ENCODE measurements around the gene CTBP1. TPM values are rescaled to one million over a fixed set of nuclear protein-coding genes. Genes with fewer than 3 reads are reported as not detected.

Gene CTBP1
- total and polyA plus RNA-seq, 9 of the 15 experiments (the other 6 are each of a cell fraction or from before 2014, with no cell fraction given) = 14.5 to 162 (median 68.2) TPM

DNA sequence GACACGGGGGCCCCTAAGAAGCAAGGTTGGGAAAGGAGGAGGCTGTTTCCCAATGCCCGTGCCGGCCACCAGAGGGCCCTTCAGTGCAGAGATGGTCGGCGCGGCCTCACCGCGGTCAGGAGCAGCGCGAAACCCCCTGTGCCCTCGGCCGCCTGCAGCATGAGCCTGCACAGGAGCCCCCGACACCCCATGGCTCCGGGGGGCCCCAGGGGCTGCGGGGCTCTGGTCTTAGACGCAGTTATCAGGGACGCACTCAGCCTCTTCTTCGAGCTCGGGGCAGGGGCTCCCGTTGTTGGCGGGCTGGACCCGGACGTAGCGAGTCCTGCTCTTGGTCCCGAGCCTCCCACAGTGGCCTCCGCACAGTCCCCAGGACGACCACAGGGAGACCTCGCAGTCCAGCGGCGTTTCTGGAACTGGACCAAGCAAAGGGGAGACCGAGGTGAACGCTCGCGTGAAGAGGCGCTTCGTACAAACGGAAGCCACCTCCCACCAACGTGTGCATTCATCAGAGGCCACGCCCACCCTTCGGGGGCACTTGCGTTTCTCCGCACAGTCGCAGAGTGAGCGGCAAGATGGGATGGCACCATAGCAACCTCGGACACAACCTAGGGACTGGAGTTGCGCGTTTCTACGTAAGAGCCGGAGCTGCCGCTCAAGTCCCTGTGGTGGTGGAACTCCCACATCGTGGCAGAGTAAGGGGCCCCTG is 81.5 kb downstream of the CTBP1 start (continued):
- TF ChIP-seq, protein P1, sequence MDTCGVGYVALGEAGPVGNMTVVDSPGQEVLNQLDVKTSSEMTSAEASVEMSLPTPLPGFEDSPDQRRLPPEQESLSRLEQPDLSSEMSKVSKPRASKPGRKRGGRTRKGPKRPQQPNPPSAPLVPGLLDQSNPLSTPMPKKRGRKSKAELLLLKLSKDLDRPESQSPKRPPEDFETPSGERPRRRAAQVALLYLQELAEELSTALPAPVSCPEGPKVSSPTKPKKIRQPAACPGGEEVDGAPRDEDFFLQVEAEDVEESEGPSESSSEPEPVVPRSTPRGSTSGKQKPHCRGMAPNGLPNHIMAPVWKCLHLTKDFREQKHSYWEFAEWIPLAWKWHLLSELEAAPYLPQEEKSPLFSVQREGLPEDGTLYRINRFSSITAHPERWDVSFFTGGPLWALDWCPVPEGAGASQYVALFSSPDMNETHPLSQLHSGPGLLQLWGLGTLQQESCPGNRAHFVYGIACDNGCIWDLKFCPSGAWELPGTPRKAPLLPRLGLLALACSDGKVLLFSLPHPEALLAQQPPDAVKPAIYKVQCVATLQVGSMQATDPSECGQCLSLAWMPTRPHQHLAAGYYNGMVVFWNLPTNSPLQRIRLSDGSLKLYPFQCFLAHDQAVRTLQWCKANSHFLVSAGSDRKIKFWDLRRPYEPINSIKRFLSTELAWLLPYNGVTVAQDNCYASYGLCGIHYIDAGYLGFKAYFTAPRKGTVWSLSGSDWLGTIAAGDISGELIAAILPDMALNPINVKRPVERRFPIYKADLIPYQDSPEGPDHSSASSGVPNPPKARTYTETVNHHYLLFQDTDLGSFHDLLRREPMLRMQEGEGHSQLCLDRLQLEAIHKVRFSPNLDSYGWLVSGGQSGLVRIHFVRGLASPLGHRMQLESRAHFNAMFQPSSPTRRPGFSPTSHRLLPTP (IDR thresholded peaks at IDR 0.05; ENCODE audit: borderline replicate concordance, extremely low read depth, insufficient read length) = no peak
- TF ChIP-seq PHF8 (IDR thresholded peaks at IDR 0.05; ENCODE audit: borderline replicate concordance, low read length) (peak; percentile 70; the same call in 1 of the 2 replicates), BDP1 (IDR thresholded peaks at IDR 0.05; ENCODE audit: insufficient read depth, insufficient read length) (no peak), ZBTB17 (CRISPR knock-in tag; IDR thresholded peaks at IDR 0.05) (no peak), ZNF311 (CRISPR knock-in tag; IDR thresholded peaks at IDR 0.05) (no peak), SUPT5H (IDR thresholded peaks at IDR 0.05) (peak; percentile 64; the same call in 1 of the 2 replicates), CCAR2 (IDR thresholded peaks at IDR 0.05; ENCODE audit: low read depth, low read length) (no peak), RBM14 (IDR thresholded peaks at IDR 0.05; ENCODE audit: borderline replicate concordance, insufficient read depth, low read depth, low read length) (0 out of 2 replicates have a peak, but pooled peaks have one; percentile 59), ARID1B (IDR thresholded peaks at IDR 0.05) (no peak)
- TF ChIP-seq, protein P2, sequence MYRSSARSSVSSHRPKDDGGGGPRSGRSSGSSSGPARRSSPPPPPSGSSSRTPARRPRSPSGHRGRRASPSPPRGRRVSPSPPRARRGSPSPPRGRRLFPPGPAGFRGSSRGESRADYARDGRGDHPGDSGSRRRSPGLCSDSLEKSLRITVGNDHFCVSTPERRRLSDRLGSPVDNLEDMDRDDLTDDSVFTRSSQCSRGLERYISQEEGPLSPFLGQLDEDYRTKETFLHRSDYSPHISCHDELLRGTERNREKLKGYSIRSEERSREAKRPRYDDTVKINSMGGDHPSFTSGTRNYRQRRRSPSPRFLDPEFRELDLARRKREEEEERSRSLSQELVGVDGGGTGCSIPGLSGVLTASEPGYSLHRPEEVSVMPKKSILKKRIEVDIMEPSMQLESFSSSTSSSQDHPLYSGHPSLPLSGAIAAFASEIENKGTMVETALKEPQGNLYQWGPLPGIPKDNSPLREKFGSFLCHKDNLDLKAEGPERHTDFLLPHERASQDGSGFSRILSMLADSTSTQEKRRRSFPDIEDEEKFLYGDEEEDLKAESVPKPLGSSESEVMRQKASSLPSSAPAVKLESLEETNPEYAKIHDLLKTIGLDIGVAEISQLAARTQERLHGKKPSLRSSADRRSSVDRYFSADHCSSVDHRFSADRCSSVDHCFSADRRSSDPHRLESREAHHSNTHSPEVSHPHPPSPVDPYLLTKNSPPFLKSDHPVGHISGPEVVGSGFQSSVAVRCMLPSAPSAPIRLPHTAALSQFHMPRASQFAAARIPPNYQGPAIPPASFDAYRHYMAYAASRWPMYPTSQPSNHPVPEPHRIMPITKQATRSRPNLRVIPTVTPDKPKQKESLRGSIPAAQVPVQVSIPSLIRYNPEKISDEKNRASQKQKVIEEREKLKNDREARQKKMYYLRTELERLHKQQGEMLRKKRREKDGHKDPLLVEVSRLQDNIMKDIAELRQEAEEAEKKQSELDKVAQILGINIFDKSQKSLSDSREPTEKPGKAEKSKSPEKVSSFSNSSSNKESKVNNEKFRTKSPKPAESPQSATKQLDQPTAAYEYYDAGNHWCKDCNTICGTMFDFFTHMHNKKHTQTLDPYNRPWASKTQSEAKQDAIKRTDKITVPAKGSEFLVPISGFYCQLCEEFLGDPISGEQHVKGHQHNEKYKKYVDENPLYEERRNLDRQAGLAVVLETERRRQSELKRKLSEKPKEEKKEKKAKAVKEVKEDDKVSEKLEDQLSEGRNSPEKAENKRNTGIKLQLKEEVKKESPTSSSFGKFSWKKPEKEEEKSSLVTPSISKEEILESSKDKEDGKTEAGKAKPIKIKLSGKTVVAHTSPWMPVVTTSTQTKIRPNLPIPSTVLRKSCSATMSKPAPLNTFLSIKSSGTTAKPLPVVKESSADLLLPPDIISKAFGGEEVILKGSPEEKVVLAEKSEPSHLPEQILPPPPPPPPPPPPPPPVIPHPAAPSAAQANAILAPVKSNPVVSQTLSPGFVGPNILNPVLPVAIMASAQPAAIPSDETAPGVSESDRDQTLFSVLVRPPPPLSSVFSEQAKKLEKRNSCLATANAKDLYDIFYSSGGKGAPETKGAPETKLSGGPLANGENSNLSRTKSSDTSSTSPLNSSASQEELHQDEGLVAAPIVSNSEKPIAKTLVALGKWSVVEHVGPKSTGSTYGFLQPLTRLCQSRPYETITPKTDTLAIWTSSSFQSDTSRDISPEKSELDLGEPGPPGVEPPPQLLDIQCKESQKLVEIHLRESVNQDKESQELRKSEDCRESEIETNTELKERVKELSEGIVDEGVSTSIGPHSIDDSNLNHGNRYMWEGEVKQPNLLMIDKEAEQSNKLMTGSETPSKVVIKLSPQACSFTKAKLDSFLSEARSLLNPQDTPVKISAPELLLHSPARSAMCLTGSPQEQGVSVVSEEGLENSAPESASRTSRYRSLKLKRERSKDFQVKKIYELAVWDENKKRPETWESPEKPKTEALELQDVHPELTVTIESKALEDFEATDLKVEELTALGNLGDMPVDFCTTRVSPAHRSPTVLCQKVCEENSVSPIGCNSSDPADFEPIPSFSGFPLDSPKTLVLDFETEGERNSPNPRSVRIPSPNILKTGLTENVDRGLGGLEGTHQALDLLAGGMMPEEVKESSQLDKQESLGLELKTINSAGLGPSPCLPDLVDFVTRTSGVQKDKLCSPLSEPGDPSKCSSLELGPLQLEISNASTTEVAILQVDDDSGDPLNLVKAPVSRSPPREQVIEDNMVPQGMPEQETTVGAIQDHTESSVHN (IDR thresholded peaks at IDR 0.05; ENCODE audit: borderline replicate concordance in 1 of 2, low read depth in 1 of 2) = no peak
- TF ChIP-seq, protein P3, sequence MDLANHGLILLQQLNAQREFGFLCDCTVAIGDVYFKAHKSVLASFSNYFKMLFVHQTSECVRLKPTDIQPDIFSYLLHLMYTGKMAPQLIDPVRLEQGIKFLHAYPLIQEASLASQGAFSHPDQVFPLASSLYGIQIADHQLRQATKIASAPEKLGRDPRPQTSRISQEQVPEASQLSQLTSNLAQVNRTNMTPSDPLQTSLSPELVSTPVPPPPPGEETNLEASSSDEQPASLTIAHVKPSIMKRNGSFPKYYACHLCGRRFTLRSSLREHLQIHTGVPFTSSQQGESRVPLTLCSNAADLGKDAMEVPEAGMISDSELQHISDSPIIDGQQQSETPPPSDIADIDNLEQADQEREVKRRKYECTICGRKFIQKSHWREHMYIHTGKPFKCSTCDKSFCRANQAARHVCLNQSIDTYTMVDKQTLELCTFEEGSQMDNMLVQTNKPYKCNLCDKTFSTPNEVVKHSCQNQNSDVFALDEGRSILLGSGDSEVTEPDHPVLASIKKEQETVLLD (IDR thresholded peaks at IDR 0.05) = 0 out of 2 replicates have a peak, but pooled peaks have one; percentile 14
- TF ChIP-seq, protein P4, sequence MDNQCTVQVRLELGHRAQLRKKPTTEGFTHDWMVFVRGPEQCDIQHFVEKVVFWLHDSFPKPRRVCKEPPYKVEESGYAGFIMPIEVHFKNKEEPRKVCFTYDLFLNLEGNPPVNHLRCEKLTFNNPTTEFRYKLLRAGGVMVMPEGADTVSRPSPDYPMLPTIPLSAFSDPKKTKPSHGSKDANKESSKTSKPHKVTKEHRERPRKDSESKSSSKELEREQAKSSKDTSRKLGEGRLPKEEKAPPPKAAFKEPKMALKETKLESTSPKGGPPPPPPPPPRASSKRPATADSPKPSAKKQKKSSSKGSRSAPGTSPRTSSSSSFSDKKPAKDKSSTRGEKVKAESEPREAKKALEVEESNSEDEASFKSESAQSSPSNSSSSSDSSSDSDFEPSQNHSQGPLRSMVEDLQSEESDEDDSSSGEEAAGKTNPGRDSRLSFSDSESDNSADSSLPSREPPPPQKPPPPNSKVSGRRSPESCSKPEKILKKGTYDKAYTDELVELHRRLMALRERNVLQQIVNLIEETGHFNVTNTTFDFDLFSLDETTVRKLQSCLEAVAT (IDR thresholded peaks at IDR 0.05) = no peak

Data from K562 (cell line).